NCI-H2081 treated with DMSO at 0.1 percent for 48 hours (cell line): Measurements from ENCODE around the gene PPA1.
"Not testable (repeated sequence)": the region's sequence is repeated elsewhere in the genome, so short reads cannot be mapped to it uniquely, and the experiment has no call there.

Experiments used
- DNase-seq: peaks from one replicate; lab custom pipeline; 2025; lab: John Stamatoyannopoulos, UW

Gene PPA1

GRCh38 chr10:70233109-70233938 is at the start of gene PPA1:
Gene PPA1 (minus strand): TSS chr10:70233429. CDS start chr10:70233327, 102 bp downstream.
- DNase-seq: peak; percentile 45

- DNase-seq: no peak
These were observed 48.4 kb upstream of the PPA1 start for GRCh38 chr10:70281609-70282008.

- DNase-seq: no peak
These were observed 46.9 kb upstream of the PPA1 start for GRCh38 chr10:70280099-70280498.

DNA sequence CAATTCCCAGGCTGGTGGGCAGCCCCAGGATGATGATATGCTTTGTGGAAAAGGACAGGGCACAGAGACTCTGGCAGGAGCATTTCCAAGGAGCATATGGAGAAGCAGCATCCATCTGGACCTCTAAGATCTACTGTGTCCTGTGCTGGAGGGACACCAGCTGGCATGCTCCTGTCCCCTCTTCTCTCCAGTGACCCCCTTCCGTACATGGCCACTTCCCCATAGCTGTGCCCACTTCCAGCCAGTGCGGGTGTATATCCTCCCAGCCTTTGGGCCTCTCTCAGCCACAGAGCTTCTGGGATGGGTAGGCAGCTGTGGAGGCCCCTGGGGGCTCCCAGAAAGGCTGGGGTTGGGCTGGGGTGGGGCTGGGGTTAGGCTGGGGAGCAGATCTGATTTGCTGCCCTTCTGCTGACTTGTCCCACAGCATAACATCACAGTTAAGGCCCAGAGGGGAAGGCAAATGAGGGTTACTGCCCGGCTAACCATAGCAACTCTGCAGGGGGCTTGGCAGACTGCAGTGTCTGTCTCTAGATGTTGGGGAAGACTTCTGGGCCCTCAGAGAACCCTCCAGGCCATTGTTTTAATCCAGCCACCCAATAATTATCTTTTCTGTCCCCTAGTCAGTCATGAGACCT is 44.3 kb upstream of the PPA1 start:
- DNase-seq: no peak

GRCh38 chr10:70274643-70275042 is 41.4 kb upstream of the PPA1 start:
- DNase-seq: no peak

DNA sequence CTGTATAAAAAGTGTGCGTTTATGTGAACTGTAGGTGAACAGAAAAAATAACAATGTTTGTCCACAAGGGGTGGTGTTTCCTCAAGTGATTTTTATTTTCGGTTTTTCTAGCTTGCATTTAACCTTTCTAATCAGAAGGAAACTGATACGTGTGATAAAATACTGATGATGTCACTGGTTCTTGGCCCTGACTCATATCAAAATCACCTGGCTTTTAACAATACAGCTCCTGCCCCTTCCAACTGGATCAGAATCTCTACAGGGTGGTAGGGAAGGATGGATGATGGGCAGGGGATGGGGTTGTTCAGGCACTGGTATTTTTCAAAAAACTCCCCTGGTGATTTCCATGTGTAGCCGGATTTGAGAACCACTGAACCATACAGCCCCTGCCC is 39.7 kb upstream of the PPA1 start:
- DNase-seq: no peak

DNA sequence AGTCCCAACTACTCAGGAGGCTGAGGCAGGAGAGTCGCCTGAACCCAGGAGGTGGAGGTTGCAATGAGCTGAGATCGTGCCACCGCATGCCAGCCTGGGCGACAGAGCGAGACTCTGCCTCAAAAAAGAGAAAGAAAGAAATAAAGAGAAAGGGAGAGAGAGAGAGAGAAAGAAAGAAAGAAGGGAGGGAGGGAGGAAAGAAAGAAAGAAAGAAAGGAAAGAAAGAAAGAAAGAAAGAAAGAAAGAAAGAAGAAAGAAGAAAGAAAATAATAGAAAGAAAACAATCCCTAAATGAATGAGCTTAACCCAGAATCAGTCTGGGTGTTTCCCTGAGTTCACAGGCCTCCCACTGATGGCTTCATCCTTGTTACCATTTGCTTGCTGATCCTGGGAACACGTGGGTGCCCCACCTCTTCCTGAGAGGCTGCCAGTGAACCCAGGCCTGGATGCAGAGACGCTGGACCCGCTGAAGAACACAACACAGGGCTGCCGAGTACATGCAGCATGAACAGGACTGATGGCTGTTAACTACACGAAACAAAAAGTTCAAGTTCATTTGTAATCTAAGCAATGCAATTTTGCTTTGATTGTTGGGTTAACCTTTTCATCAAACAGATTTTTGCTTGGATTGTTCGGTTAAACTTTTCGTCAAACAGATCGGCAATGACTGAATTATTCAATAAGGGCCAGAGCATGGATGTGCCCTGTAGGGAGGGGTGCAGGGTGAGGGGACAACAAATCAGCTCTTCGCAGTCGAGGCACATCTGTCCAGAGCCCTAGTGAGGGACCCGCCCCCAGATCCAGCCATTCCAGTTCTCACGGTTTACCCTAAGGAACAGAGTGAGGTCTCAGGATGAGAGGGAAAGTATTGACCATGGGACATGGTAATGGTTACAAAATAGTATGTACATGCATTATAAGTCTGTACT is 39.0 kb upstream of the PPA1 start:
- DNase-seq: no peak

- no peak for DNase-seq
These were observed 37.7 kb upstream of the PPA1 start for GRCh38 chr10:70270952-70271351.

- no peak for DNase-seq
These were observed 36.5 kb upstream of the PPA1 start for GRCh38 chr10:70269741-70270140.

DNA sequence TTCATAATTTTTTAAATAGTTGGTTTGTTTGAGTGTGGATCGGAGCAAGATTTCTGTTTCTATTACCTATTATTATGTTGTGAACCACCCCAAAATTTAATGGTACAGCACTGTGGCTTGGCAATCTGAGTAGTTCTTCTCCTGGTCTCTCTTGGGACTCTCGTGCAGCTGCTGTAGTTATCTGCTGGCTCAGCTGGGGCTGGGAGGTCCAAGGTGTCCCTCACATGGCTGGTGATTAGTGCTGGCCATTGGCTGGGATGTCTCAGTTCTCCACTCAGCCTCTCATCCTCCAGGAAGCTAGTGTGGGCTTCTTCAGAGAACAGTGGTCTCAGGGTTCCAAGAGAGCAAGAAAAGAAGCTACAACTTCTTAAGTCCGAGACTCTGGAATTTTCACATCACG is 35.1 kb upstream of the PPA1 start:
- DNase-seq: no peak

DNA sequence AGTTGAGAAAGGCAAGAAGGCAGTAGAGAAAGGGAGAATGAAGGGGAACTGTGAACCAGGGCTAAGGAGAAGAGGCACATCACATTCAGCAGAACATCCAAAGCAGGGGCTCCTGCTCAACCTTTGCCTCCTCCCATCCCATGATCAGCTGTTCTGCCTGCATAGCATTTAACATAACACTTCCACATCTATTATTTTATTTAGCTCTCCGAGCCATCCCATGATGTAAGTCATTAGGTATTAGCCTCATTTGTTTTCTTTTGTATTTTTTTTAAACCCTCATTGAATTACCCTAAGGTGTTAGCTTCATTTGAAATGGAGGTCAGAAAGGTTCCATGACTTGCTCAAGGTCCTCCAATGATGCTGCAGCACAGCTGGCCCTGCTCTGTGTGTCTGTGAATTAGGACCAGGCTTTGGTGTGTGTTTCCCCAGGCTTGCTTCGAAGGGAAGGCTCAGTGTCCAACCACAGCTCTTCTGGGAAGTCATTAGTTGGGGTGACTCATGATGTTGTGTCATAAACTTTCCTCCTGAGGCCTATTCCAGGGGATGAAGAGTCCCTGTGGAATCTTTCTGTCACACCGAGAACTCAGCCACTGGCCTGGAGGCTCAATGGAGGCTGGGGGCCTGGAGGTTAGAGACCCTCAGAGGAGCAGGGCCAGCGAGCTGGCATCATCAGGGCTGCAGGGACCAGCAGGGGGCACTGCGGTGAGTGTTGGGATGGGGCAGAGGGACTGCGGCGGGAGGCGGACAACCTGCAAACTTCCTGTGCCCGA is 34.1 kb upstream of the PPA1 start:
- no peak for DNase-seq

DNA sequence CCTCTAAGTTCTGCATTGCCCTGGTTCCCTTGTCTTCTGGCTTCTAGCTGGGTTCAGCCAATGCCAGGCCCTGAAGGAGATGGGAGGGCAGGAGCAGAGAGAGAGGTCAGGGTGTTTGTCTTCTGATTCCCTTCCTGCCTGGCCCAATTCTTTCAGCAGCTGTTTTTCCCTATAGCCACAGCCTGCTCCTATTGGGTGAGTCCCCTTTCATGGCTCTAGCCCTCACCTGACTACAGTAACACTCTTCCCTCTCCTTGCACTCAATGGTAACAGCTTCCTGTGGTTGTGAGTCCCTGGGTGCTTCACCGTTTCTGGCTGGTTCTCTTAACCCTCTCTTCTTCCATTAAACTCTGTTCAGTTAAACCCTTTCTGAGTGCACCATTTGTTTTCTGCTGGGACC is 33.5 kb upstream of the PPA1 start:
- DNase-seq: no peak

DNA sequence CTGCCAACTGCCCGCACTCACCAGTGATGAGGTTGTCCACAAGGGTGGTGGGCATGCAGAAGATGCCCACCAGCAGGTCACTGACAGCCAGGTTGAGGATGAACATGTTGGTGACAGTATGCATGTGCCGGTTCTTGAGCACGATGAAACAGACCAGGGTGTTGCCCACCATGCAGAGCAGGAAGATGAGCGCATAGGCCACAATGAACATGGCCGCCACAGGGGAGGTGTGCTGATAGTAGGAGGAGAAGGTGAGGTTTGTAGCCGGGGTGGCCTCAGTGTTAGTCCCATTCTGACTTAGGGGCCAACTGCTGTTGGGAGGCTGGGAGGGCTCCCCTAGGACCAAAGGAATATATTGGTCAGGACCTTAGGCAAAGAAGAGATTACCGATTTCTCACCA is 32.8 kb upstream of the PPA1 start:
- no peak for DNase-seq

DNA sequence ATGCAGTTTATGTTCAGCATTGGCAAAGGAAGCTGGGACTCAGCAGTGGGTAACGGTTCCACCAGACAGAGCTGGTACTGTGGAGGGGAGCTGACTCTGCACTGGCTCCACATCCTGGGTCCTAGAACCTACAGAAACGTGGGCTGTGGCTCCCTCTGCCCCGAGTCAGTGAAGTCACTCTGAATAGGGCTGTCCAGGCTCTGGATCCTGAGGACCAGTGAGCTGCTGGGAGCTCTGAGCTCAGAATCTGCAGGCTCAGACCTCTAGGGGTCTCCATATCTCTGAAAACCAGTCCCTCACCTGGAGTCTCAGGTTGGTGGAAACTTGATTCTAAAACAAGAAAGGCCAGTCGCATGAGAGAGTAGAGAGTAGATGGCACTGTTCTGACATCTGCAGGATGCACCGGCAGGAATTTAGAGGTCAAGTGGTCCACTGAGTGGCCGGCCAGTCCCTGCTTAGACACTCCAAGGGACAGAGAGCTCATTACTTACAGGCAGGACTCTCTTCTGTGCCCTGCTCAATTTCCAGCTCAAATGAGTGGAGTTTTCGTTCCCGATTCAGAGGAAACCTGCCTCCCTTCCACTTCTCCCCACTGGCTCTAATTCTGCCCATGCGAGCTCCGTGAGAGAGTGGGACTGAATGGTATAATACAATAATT is 31.9 kb upstream of the PPA1 start:
- no peak for DNase-seq

DNA sequence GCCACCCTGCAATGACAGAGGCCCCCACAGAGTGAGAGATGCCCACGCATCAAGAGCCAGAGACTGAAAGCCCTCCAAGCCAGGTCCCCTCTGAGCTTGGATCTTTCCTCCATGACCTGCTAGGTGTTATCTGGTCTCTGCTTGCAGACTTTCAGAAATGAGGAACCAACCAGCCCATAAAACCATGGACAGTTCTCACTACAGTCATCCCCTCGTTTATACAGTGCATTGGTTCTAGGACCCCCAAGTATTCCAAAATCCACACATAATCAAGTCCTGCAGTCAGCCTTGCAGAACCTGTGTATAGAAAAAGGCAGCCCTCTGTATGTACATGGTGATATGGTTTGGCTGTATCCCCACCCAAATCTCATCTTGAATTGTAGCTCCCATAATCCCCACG is 27.5 kb upstream of the PPA1 start:
- DNase-seq: no peak

GRCh38 chr10:70260259-70260658 is 27.0 kb upstream of the PPA1 start:
- no peak for DNase-seq

DNA sequence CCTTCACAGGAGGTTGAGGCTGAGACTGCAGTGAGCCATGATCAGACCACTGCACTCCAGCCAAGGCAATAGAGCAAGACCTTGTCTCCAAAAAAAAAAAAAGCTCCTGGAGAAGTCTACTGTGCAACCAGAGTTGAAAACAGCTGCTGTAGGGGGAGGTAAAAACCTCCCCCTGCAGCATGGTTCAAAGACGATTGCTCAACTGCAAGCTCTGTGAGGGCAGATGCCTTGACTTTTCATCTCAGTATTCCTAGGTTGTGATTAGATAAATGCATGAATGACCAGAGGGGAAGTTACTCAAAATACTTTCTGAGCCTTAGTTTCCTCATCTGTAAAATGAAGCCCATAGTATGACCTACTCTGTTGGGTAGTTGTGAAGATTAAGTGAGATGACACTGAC is 25.0 kb upstream of the PPA1 start:
- no peak for DNase-seq

DNA sequence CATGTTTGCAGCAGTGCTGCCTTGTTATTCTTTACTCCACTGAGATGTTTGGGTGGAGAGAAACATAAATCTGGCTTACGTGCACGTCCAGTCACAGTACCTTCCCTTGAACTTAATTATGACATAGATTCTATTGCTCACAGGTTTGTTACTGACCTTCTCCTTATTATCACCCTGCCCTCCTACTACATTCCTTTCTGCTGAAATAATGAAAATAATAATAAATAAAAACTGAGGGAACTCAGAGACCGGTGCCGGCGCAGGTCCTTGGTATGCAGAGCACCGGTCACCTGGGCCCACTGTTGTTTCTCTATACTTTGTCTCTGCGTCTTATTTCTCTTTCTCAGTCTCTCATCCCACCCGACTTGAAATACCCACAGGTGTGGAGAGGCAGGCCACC is 24.6 kb upstream of the PPA1 start:
- DNase-seq: not testable (repeated sequence)

DNA sequence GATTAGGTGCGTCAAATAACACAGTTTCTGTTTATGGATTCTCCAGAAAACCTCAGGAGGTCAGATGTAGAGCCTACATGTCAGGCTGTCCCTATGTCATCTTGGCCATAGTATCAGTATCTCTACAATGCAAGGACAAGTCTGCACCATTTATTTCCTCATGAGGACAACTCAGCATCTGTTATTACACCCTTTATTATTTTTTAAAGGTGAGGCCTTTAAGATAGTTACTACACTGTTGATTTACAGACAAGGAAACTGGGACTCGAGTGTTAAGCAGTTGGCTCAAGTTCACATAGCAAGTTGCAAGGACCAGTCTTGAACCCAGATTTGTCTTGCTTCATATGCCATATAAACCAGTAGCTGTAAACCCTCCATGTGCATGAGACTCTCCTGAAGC is 23.2 kb upstream of the PPA1 start:
- DNase-seq: no peak

- DNase-seq: no peak
These were observed 22.4 kb upstream of the PPA1 start for GRCh38 chr10:70255329-70256299.
